ENCODE data around the gene HBD.

Gene HBD

DNA sequence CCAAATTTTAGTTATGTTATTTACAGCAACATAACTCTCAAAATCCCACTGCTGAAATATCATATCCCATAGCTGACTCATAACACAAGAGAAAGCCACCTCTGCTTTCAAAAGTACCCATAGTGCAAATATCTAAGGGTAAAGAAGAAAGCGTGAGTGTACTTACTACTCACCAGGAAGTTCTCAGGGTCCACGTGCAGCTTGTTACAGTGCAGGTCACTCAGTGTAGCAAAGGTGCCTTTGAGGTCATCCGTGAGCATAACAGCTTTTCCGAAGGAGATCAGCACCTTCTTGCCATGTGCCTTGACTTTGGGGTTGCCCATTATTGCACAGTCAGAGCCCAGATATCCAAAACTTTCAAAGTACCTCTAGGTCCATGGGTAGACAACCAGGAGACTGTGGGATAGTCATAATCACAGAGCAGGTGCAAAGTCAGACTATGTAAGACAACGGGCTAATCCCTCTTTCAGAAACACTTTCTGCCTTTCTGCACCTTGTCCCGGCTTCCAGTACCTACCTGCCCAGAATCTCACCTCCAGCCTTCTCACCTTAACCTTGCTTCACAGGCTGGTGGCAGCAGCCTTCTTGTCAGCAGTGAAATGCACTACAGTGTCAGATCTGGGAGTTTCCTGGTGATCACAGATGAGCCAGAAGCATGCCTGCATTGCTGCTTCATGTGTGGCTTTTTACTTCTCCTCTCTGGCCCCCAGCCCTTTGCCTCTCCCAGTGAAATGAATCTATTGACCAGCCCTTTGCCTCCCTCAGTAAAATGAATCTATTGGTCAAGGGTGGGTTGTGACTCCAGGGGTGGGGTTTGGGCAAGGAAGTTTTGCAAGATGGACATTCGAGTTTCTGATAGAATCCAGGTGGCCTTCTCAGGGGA lies 8.9 kb upstream of the HBD start:
- TF ChIP-seq EGR1 (IDR thresholded peaks at IDR 0.05): no peak
- no peak for TF ChIP-seq CREB1 (IDR thresholded peaks at IDR 0.05; ENCODE audit: low read depth)
- no peak for TF ChIP-seq EP300 (IDR thresholded peaks at IDR 0.05; ENCODE audit: borderline replicate concordance)
- TF ChIP-seq, protein P1, sequence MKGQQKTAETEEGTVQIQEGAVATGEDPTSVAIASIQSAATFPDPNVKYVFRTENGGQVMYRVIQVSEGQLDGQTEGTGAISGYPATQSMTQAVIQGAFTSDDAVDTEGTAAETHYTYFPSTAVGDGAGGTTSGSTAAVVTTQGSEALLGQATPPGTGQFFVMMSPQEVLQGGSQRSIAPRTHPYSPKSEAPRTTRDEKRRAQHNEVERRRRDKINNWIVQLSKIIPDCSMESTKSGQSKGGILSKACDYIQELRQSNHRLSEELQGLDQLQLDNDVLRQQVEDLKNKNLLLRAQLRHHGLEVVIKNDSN (IDR thresholded peaks at IDR 0.05): no peak
- no peak for TF ChIP-seq YY1 (IDR thresholded peaks at IDR 0.05; ENCODE audit: low read depth)
- no peak for TF ChIP-seq RAD21 (IDR thresholded peaks at IDR 0.05; ENCODE audit: low read depth)
- TF ChIP-seq NFIC (IDR thresholded peaks at IDR 0.05): no peak
- no peak for TF ChIP-seq ZBTB7A (IDR thresholded peaks at IDR 0.05; ENCODE audit: low read depth)
- no peak for TF ChIP-seq FOXM1 (IDR thresholded peaks at IDR 0.05; ENCODE audit: borderline replicate concordance, low read depth)
- TF ChIP-seq TCF12 (IDR thresholded peaks at IDR 0.05; ENCODE audit: low read depth): no peak
- no peak for TF ChIP-seq TAF1 (IDR thresholded peaks at IDR 0.05; ENCODE audit: low read depth)
- TF ChIP-seq, protein P2, sequence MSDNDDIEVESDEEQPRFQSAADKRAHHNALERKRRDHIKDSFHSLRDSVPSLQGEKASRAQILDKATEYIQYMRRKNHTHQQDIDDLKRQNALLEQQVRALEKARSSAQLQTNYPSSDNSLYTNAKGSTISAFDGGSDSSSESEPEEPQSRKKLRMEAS (IDR thresholded peaks at IDR 0.05): no peak

DNA sequence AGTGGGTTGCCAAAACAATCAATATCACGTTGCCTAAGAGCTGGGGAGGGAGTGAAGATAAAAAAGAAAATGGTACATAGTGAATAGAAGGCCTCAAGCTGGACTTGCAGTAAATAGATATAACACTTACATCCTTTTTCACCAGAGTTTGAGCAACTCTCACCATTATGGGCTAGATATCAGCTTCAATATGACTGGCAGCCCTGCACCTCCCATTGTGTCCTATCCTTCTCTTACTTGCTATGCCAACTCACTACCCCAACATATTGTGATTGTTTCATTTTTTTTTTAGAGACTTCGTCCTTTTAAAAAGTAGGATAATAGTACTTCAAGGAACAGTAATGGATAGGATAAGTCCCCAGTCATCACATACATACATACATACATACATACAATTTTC lies 7.9 kb upstream of the HBD start:
- TF ChIP-seq YY1 (IDR thresholded peaks at IDR 0.05; ENCODE audit: low read depth): no peak
- TF ChIP-seq FOXM1 (IDR thresholded peaks at IDR 0.05; ENCODE audit: borderline replicate concordance, low read depth): no peak
- no peak for TF ChIP-seq NFIC (IDR thresholded peaks at IDR 0.05)
- TF ChIP-seq CREB1 (IDR thresholded peaks at IDR 0.05; ENCODE audit: low read depth): no peak
- no peak for TF ChIP-seq EGR1 (IDR thresholded peaks at IDR 0.05)
- TF ChIP-seq TEAD4 (IDR thresholded peaks at IDR 0.05): no peak
- TF ChIP-seq, protein P1 (IDR thresholded peaks at IDR 0.05): no peak

DNA sequence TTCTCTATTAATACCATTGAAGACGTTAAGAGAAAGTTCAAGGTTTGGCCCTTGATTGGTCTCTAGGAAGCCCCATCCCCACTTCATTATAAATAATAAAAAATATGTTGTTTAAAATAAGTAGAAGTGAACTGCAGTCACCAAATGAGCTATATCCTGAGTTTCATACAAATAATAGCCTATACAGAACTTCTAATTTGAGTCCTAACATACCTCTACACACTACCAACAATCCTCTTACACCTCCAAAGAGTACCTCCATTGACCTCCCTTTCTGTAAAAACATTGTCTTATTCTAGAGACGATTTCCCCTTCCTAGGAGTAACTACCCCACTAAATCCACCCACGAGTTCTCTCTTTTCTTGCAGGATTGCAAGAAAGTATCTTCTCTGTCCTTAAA lies 7.2 kb upstream of the HBD start:
- TF ChIP-seq YY1 (IDR thresholded peaks at IDR 0.05; ENCODE audit: low read depth): no peak
- no peak for TF ChIP-seq TCF12 (IDR thresholded peaks at IDR 0.05; ENCODE audit: low read depth)
- no peak for TF ChIP-seq TEAD4 (IDR thresholded peaks at IDR 0.05)
- TF ChIP-seq, protein P3, sequence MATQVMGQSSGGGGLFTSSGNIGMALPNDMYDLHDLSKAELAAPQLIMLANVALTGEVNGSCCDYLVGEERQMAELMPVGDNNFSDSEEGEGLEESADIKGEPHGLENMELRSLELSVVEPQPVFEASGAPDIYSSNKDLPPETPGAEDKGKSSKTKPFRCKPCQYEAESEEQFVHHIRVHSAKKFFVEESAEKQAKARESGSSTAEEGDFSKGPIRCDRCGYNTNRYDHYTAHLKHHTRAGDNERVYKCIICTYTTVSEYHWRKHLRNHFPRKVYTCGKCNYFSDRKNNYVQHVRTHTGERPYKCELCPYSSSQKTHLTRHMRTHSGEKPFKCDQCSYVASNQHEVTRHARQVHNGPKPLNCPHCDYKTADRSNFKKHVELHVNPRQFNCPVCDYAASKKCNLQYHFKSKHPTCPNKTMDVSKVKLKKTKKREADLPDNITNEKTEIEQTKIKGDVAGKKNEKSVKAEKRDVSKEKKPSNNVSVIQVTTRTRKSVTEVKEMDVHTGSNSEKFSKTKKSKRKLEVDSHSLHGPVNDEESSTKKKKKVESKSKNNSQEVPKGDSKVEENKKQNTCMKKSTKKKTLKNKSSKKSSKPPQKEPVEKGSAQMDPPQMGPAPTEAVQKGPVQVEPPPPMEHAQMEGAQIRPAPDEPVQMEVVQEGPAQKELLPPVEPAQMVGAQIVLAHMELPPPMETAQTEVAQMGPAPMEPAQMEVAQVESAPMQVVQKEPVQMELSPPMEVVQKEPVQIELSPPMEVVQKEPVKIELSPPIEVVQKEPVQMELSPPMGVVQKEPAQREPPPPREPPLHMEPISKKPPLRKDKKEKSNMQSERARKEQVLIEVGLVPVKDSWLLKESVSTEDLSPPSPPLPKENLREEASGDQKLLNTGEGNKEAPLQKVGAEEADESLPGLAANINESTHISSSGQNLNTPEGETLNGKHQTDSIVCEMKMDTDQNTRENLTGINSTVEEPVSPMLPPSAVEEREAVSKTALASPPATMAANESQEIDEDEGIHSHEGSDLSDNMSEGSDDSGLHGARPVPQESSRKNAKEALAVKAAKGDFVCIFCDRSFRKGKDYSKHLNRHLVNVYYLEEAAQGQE (IDR thresholded peaks at IDR 0.05; ENCODE audit: low read depth): no peak
- TF ChIP-seq, protein P2 (IDR thresholded peaks at IDR 0.05): no peak
- no peak for TF ChIP-seq EGR1 (IDR thresholded peaks at IDR 0.05)
- TF ChIP-seq CREB1 (IDR thresholded peaks at IDR 0.05; ENCODE audit: low read depth): no peak
- no peak for TF ChIP-seq CEBPB (IDR thresholded peaks at IDR 0.05)
- no peak for TF ChIP-seq FOXM1 (IDR thresholded peaks at IDR 0.05; ENCODE audit: borderline replicate concordance, low read depth)
- no peak for TF ChIP-seq NFIC (IDR thresholded peaks at IDR 0.05)
- no peak for TF ChIP-seq RAD21 (IDR thresholded peaks at IDR 0.05; ENCODE audit: low read depth)
- TF ChIP-seq EP300 (IDR thresholded peaks at IDR 0.05; ENCODE audit: borderline replicate concordance): no peak
- TF ChIP-seq TAF1 (IDR thresholded peaks at IDR 0.05; ENCODE audit: low read depth): no peak
- TF ChIP-seq ZBTB7A (IDR thresholded peaks at IDR 0.05; ENCODE audit: low read depth): no peak
- TF ChIP-seq, protein P1 (IDR thresholded peaks at IDR 0.05): no peak

DNA sequence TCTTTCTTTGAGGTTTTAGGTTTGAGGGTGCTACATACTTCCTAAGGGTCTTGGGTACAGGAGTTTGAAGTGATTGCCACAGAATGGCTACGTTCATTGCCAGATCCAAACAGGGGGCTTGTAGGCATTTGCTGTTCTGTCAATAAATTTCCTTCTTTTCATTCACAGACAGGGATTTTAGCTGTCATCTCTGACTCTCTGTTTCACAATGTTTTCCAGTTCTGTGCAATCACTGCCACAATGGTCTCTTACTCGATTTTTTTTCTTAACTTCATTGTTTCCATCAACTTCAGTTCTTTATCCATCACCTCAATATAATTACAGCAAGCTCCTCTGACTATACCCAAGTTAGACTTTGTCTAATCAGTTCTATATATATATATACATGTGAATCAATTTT lies 6.2 kb upstream of the HBD start:
- TF ChIP-seq CEBPB (IDR thresholded peaks at IDR 0.05): no peak
- no peak for TF ChIP-seq TCF12 (IDR thresholded peaks at IDR 0.05; ENCODE audit: low read depth)
- no peak for TF ChIP-seq TEAD4 (IDR thresholded peaks at IDR 0.05)
- no peak for TF ChIP-seq RAD21 (IDR thresholded peaks at IDR 0.05; ENCODE audit: low read depth)
- no peak for TF ChIP-seq TAF1 (IDR thresholded peaks at IDR 0.05; ENCODE audit: low read depth)
- TF ChIP-seq YY1 (IDR thresholded peaks at IDR 0.05; ENCODE audit: low read depth): no peak
- TF ChIP-seq NFIC (IDR thresholded peaks at IDR 0.05): no peak
- no peak for TF ChIP-seq EGR1 (IDR thresholded peaks at IDR 0.05)
- TF ChIP-seq, protein P3 (IDR thresholded peaks at IDR 0.05; ENCODE audit: low read depth): no peak
- no peak for TF ChIP-seq ZBTB7A (IDR thresholded peaks at IDR 0.05; ENCODE audit: low read depth)
- TF ChIP-seq FOXM1 (IDR thresholded peaks at IDR 0.05; ENCODE audit: borderline replicate concordance, low read depth): no peak

DNA sequence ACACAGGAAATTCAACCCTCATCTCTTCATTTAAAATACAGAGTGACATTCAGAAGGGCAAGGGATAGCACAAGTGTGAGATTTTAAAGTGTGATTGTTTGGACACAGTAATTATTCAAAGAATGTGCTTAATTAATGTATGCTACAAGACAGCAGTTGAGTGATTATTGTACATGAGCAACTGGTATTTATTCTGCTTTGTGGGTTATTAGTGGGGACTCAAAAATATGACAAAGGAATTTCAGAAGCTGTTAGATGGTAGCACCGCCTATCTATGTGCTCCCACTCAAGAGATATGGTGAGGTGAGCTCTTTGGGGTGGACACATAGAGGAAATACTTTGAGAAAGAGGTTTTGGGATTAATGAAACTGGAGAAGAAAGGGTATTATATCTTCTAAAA lies 5.8 kb upstream of the HBD start:
- TF ChIP-seq CEBPB (IDR thresholded peaks at IDR 0.05) (no peak), RAD21 (IDR thresholded peaks at IDR 0.05; ENCODE audit: low read depth) (no peak), YY1 (IDR thresholded peaks at IDR 0.05; ENCODE audit: low read depth) (no peak), EP300 (IDR thresholded peaks at IDR 0.05; ENCODE audit: borderline replicate concordance) (no peak), FOXM1 (IDR thresholded peaks at IDR 0.05; ENCODE audit: borderline replicate concordance, low read depth) (no peak), CREB1 (IDR thresholded peaks at IDR 0.05; ENCODE audit: low read depth) (no peak), ZBTB7A (IDR thresholded peaks at IDR 0.05; ENCODE audit: low read depth) (no peak), EGR1 (IDR thresholded peaks at IDR 0.05) (no peak), NFIC (IDR thresholded peaks at IDR 0.05) (no peak), TAF1 (IDR thresholded peaks at IDR 0.05; ENCODE audit: low read depth) (no peak)
- TF ChIP-seq, protein P2 (IDR thresholded peaks at IDR 0.05): no peak

All from Ishikawa (cell line).